Activated B cell treated with CpG ODN at 0.5 μM for 24 hours (primary cell): ENCODE data around the gene ARHGAP33. TPM values are rescaled to one million over a fixed set of nuclear protein-coding genes. Genes with fewer than 3 reads are reported as not detected.
A peak's percentile ranks its signal among the peaks of the same experiment; 100 is the strongest.

Experiments
- ATAC-seq: fragments of 200-7000 bp; cut with Tn5 transposase; one replicate; pipeline ENCODE4 v1.10.0; 2021; ENCODE audit warnings: low read depth, mild to moderate bottlenecking, moderate library complexity
- CTCF ChIA-PET: fragments of 350-600 bp; sonication (Branson Sonifier 250); formaldehyde crosslinking; loops from one replicate; lab custom pipeline; 2021; ENCODE audit warnings: antibody characterized with exemption; lab: Charles Lee
- POLR2A ChIA-PET: fragments of 350-600 bp; sonication (Branson Sonifier 250); formaldehyde crosslinking; loops from one replicate; lab custom pipeline; 2021; ENCODE audit warnings: antibody characterized with exemption; lab: Charles Lee
- DNase-seq: peaks from one replicate; pipeline ENCODE4 v3.0.0; 2022
- H3K27ac Mint-ChIP-seq: one replicate; pipeline ENCODE4 v1.8.0; 2020; ENCODE audit warnings: mixed read lengths
- H3K27me3 Mint-ChIP-seq: one replicate; pipeline ENCODE4 v1.8.0; 2021; ENCODE audit warnings: mixed read lengths
- H3K36me3 Mint-ChIP-seq: one replicate; pipeline ENCODE4 v1.8.0; 2021; ENCODE audit warnings: low read depth, mixed read lengths
- H3K4me1 Mint-ChIP-seq: one replicate; pipeline ENCODE4 v1.8.0; 2021; ENCODE audit warnings: mixed read lengths
- H3K4me3 Mint-ChIP-seq: one replicate; pipeline ENCODE4 v1.8.0; 2020; ENCODE audit warnings: mild to moderate bottlenecking, mixed read lengths
- H3K9me3 Mint-ChIP-seq: one replicate; pipeline ENCODE4 v1.8.0; 2020; ENCODE audit warnings: mixed read lengths
- intact Hi-C: fragments of 100-400 bp; cut with micrococcal nuclease; formaldehyde crosslinking; loops from one replicate; pipeline ENCODE4 v1.15.1; 2024
- total RNA-seq: library from RNA; stranded (reverse); gene quantifications from 2 replicates; pipeline ENCODE4 v1.2.3, GENCODE V29; 2022
- TF ChIP-seq, protein P1 (sequence below): fragments of 200-600 bp; IDR thresholded peaks from one replicate; pipeline ENCODE4 v1.8.0; 2022; ENCODE audit warnings: antibody characterized with exemption, mild to moderate bottlenecking

The ARHGAP33 gene
- total RNA-seq, 1 donor from 2014 or later: 15.0 TPM

DNA sequence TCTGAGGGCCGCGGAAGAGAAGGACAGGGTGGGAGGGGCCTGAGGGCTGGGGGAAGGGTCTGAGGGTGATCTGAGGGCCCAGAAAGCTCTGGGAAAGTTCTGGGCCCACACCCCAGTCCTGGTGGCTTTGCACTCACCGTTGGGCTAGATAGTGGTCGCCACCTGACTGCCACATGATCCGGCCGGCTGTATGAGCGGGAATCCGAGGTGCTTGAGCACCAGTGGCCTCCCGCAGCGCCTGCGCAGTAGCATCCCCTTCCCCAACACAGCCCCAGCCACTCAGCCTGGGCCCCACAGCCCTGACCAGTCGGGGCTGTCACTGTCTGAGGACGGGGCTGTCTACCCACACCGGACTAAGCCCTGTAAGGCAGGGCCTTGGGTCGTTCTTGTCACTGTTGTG is 22.3 kb downstream of the ARHGAP33 start:
- ChIA-PET CTCF (no interaction called here), POLR2A (no interaction called here)
- DNase-seq: no peak
- no peak for ATAC-seq
- H3K27me3 Mint-ChIP-seq: peaks cover 30% of the 10 kb centered on the region
- H3K27ac Mint-ChIP-seq: no peak overlapping the region
- no peaks in the 10 kb centered on the region for H3K36me3 Mint-ChIP-seq
- intact Hi-C loops: no loop called here
- H3K4me3 Mint-ChIP-seq: peak overlapping the region; percentile 19
- TF ChIP-seq, protein P1, sequence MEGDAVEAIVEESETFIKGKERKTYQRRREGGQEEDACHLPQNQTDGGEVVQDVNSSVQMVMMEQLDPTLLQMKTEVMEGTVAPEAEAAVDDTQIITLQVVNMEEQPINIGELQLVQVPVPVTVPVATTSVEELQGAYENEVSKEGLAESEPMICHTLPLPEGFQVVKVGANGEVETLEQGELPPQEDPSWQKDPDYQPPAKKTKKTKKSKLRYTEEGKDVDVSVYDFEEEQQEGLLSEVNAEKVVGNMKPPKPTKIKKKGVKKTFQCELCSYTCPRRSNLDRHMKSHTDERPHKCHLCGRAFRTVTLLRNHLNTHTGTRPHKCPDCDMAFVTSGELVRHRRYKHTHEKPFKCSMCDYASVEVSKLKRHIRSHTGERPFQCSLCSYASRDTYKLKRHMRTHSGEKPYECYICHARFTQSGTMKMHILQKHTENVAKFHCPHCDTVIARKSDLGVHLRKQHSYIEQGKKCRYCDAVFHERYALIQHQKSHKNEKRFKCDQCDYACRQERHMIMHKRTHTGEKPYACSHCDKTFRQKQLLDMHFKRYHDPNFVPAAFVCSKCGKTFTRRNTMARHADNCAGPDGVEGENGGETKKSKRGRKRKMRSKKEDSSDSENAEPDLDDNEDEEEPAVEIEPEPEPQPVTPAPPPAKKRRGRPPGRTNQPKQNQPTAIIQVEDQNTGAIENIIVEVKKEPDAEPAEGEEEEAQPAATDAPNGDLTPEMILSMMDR: no peak
- peaks cover 3% of the 10 kb centered on the region for H3K4me1 Mint-ChIP-seq
- peaks cover 2% of the 10 kb centered on the region for H3K9me3 Mint-ChIP-seq

DNA sequence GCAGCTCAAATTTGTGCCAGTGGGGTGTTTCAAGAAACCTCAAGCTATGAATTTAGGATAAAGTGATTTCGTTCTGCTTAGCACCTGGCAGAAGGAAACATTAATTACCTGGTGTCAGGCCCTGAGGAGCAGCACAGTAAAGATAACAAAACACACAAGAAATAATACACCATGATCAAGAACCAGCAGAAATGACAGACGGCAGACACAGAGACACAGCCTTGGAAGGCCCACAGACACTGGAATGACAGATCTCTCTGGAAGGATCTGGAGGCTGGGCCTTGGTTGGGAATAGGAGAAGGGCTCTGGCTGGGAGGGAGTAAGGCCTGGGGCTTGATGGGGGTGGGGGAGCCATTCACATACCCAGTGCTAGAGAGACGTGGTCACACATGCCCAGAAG is 26.5 kb downstream of the ARHGAP33 start:
- Mint-ChIP-seq H3K36me3 (no peaks in the 10 kb centered on the region), H3K4me1 (peaks cover 14% of the 10 kb centered on the region), H3K4me3 (no peak overlapping the region), H3K27ac (no peak overlapping the region), H3K27me3 (peaks cover 18% of the 10 kb centered on the region), H3K9me3 (peaks cover 2% of the 10 kb centered on the region)
- ChIA-PET CTCF (no interaction called here), POLR2A (no interaction called here)
- ATAC-seq: no peak
- intact Hi-C loops: no loop called here
- TF ChIP-seq, protein P1: no peak
- no peak for DNase-seq

DNA sequence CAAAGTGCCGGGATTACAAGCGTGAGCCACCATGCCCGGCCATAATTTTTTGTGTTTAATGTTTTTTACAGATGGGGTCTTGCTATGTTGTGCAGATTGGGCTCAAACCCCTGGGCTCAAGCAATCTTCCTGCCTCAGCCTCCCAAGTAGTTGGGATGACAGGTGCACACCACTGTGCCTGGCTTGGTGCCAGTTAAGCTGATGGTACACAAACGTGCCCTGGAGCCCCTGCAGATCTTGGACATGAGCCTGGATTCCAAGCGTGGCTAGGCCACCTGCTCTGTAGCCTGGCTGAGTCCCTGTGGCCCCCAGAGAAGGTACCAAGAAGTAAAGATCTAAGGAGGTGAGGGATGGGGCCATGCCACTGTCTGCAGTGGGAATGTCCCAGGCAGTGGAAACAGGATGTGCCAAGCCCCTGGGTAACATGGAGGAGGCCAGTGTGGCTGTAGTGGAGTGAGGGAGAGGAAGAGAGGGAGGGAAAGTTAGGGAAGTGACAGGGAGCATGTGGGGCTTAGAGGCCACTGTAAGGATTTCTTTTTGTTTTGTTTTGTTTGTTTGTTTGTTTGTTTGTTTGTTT is 30.2 kb downstream of the ARHGAP33 start:
- no peak for DNase-seq
- intact Hi-C loops: no loop called here
- H3K27ac Mint-ChIP-seq: no peak overlapping the region
- TF ChIP-seq, protein P1: no peak
- no peak overlapping the region for H3K4me3 Mint-ChIP-seq
- CTCF ChIA-PET: no interaction called here
- no peaks in the 10 kb centered on the region for H3K36me3 Mint-ChIP-seq
- POLR2A ChIA-PET: no interaction called here
- H3K4me1 Mint-ChIP-seq: peaks cover 10% of the 10 kb centered on the region
- no peak for ATAC-seq
- peaks cover 2% of the 10 kb centered on the region for H3K9me3 Mint-ChIP-seq
- peaks cover 2% of the 10 kb centered on the region for H3K27me3 Mint-ChIP-seq

DNA sequence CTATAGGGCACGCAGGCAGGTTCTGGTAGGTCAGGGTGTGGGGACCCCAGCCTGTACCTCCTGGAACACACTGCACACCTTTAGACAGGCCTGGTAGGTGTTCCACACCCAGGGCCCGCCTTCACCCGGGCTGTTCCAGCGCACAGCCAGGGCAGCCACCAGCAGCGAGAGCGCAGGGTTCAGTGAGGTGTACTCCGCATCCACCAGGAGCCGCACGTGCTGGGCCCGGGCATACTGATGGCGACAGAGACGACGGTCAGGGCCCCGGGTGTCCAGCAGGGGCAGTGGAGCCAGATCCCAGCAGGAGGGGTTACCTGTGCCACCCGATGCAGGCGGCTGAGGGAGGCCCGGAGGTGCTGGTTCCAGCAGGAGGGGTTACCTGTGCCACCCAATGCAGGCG is 31.2 kb downstream of the ARHGAP33 start:
- ChIA-PET CTCF (no interaction called here), POLR2A (no interaction called here)
- Mint-ChIP-seq H3K4me1 (peaks cover 10% of the 10 kb centered on the region), H3K36me3 (no peaks in the 10 kb centered on the region), H3K27me3 (peaks cover 5% of the 10 kb centered on the region), H3K4me3 (no peak overlapping the region), H3K9me3 (peaks cover 2% of the 10 kb centered on the region), H3K27ac (no peak overlapping the region)
- ATAC-seq: no peak
- TF ChIP-seq, protein P1: no peak
- DNase-seq: no peak
- intact Hi-C loops: no loop called here

GRCh38 chr19:35807633-35808032 is 32.3 kb downstream of the ARHGAP33 start:
- H3K9me3 Mint-ChIP-seq: no peaks in the 10 kb centered on the region
- no peaks in the 10 kb centered on the region for H3K36me3 Mint-ChIP-seq
- DNase-seq: no peak
- intact Hi-C loops: no loop called here
- TF ChIP-seq, protein P1: no peak
- ChIA-PET POLR2A (no interaction called here), CTCF (no interaction called here)
- no peak for ATAC-seq
- H3K4me3 Mint-ChIP-seq: no peak overlapping the region
- H3K27me3 Mint-ChIP-seq: peaks cover 6% of the 10 kb centered on the region
- H3K4me1 Mint-ChIP-seq: peaks cover 10% of the 10 kb centered on the region
- no peak overlapping the region for H3K27ac Mint-ChIP-seq
